BE2C (cell line): ENCODE data around the gene COL4A1.

Experiments used
- DNase-seq: peaks from one replicate; pipeline ENCODE4 v3.0.0-alpha.2; 2020
- H3K27me3 ChIP-seq: fragments of 250-450 bp; sonication (Bioruptor Pico); 2 replicates; pipeline ENCODE4 v1.5.1; 2020; ENCODE audit warnings: mild to moderate bottlenecking
- H3K36me3 ChIP-seq: fragments of 250-450 bp; sonication (Bioruptor Pico); 2 replicates; pipeline ENCODE4 v1.5.1; 2020; ENCODE audit warnings: mild to moderate bottlenecking
- H3K4me1 ChIP-seq: fragments of 250-450 bp; sonication (Bioruptor Pico); 2 replicates; pipeline ENCODE4 v1.5.1; 2020
- H3K4me3 ChIP-seq: 2 replicates; pipeline ENCODE4 v1.5.1; 2011; ENCODE audit warnings: low read depth, low read length
- H3K9me3 ChIP-seq: fragments of 250-450 bp; sonication (Bioruptor Pico); 2 replicates; pipeline ENCODE4 v1.5.1; 2020
- CTCF ChIP-seq: IDR thresholded peaks from 2 replicates; pipeline ENCODE4 v1.5.1; 2012; ENCODE audit warnings: mild to moderate bottlenecking, low read depth, low read length

COL4A1 gene

GRCh38 chr13:110179116-110179856 is 127.7 kb downstream of the COL4A1 start:
- DNase-seq: no peak
- no peak overlapping the region for H3K4me3 ChIP-seq
- no peaks in the 10 kb centered on the region for H3K9me3 ChIP-seq
- no peaks in the 10 kb centered on the region for H3K36me3 ChIP-seq
- no peaks in the 10 kb centered on the region for H3K4me1 ChIP-seq
- no peak for TF ChIP-seq CTCF
- H3K27me3 ChIP-seq: peaks cover 21% of the 10 kb centered on the region

GRCh38 chr13:110177790-110178189 is 129.2 kb downstream of the COL4A1 start:
- no peak overlapping the region for H3K4me3 ChIP-seq
- H3K27me3 ChIP-seq: peaks cover 8% of the 10 kb centered on the region
- H3K36me3 ChIP-seq: no peaks in the 10 kb centered on the region
- no peaks in the 10 kb centered on the region for H3K4me1 ChIP-seq
- no peaks in the 10 kb centered on the region for H3K9me3 ChIP-seq
- TF ChIP-seq CTCF: no peak
- no peak for DNase-seq

DNA sequence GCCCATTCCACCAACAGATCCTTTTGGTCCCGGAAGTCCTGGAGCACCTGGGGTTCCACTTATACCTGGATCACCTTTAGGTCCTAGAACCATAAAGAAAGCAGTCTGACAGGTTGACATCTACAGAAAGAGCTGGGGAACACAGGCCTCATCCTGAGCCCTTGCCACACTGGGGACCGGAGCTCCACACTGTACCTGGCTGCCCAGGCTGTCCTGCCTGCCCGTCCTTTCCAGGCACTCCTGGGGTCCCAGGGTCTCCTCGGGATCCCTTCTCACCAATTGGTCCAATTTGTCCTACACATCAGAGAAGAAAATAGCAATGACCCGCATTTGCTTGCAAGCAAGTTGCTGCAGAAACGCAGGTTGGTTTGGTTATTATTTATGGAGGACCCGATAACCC is 130.5 kb downstream of the COL4A1 start:
- no peak for DNase-seq
- Histone ChIP-seq H3K4me1 (no peaks in the 10 kb centered on the region), H3K27me3 (peaks cover 16% of the 10 kb centered on the region; the same call in 1 of the 2 replicates), H3K9me3 (no peaks in the 10 kb centered on the region), H3K4me3 (no peak overlapping the region), H3K36me3 (no peaks in the 10 kb centered on the region)
- no peak for TF ChIP-seq CTCF

DNA sequence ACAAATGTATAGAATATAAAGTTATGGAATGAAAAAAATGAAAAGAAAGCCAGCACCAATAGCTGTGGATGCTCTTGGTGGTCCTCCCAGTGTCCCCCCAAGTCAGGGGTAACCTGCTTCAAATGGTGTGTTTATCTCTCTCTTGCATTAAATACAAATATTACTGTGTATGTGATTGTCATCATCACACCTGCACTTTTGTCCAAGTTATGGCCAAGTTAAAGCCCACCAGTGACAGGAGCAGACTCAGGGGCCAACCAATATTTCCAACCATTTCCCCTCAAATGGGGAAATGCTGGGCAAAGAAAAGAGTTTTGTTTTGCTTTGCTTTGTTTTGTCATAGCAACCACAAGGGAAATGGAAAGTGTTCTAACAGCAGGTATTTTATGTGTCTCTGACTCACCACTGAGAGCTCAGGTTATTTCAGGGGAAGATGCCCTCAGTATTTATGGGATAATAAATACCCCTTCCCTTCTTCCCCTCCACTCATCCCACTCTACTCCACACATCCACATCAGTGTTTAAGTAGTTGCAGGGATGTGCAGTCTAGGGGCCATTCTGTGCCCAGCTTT is 133.6 kb downstream of the COL4A1 start:
- TF ChIP-seq CTCF: no peak
- H3K4me1 ChIP-seq: no peaks in the 10 kb centered on the region
- no peak for DNase-seq
- no peaks in the 10 kb centered on the region for H3K36me3 ChIP-seq
- peaks cover 20% of the 10 kb centered on the region for H3K27me3 ChIP-seq
- no peak overlapping the region for H3K4me3 ChIP-seq
- no peaks in the 10 kb centered on the region for H3K9me3 ChIP-seq

- Histone ChIP-seq H3K4me3 (no peak overlapping the region), H3K4me1 (no peaks in the 10 kb centered on the region), H3K27me3 (peaks cover 28% of the 10 kb centered on the region), H3K9me3 (no peaks in the 10 kb centered on the region), H3K36me3 (no peaks in the 10 kb centered on the region)
- TF ChIP-seq CTCF: no peak
- DNase-seq: no peak
These were observed 136.1 kb downstream of the COL4A1 start for GRCh38 chr13:110170882-110171281.

GRCh38 chr13:110170020-110170790 is 136.8 kb downstream of the COL4A1 start:
- Histone ChIP-seq H3K9me3 (no peaks in the 10 kb centered on the region), H3K27me3 (peaks cover 32% of the 10 kb centered on the region), H3K36me3 (no peaks in the 10 kb centered on the region), H3K4me3 (no peak overlapping the region), H3K4me1 (no peaks in the 10 kb centered on the region)
- TF ChIP-seq CTCF: no peak
- DNase-seq: no peak
